ENCODE data around the gene C9orf152.

The C9orf152 gene

GRCh38 chr9:110179734-110180133 lies 28.2 kb downstream of the C9orf152 start:
- DNase-seq, result no peak

- no peak for DNase-seq
These were observed 29.7 kb downstream of the C9orf152 start for GRCh38 chr9:110178281-110178680.

- DNase-seq, result no peak
These were observed 32.5 kb downstream of the C9orf152 start for GRCh38 chr9:110175275-110175968.

GRCh38 chr9:110173322-110173642 lies 34.7 kb downstream of the C9orf152 start:
- no peak for DNase-seq

GRCh38 chr9:110170357-110171257 lies 37.4 kb downstream of the C9orf152 start:
- DNase-seq, result no peak

GRCh38 chr9:110168486-110168885 lies 39.5 kb downstream of the C9orf152 start:
- no peak for DNase-seq

GRCh38 chr9:110161940-110162339 lies 46.0 kb downstream of the C9orf152 start:
- DNase-seq, result no peak

- no peak for DNase-seq
These were observed 47.3 kb downstream of the C9orf152 start for GRCh38 chr9:110160685-110161084.

- DNase-seq, result no peak
These were observed 47.8 kb downstream of the C9orf152 start for GRCh38 chr9:110160123-110160522.

- no peak for DNase-seq
These were observed 49.9 kb downstream of the C9orf152 start for GRCh38 chr9:110157823-110158664.

GRCh38 chr9:110156902-110157301 lies 51.1 kb downstream of the C9orf152 start:
- DNase-seq, result no peak

- no peak for DNase-seq
These were observed 51.5 kb downstream of the C9orf152 start for GRCh38 chr9:110156416-110156815.

- no peak for DNase-seq
These were observed 52.2 kb downstream of the C9orf152 start for GRCh38 chr9:110155751-110156150.

- DNase-seq, result no peak
These were observed 54.5 kb downstream of the C9orf152 start for GRCh38 chr9:110153431-110153830.

GRCh38 chr9:110152704-110153374 lies 55.1 kb downstream of the C9orf152 start:
- no peak for DNase-seq

Measured in activated T-cell treated with anti-CD3 and anti-CD28 coated beads, Interleukin-2, amount 50 U/mL, for 1 hour (primary cell).